ENCODE measurements around the gene PRR12.
A peak's percentile ranks its signal among the peaks of the same experiment; 100 is the strongest.

The PRR12 gene, protein sequence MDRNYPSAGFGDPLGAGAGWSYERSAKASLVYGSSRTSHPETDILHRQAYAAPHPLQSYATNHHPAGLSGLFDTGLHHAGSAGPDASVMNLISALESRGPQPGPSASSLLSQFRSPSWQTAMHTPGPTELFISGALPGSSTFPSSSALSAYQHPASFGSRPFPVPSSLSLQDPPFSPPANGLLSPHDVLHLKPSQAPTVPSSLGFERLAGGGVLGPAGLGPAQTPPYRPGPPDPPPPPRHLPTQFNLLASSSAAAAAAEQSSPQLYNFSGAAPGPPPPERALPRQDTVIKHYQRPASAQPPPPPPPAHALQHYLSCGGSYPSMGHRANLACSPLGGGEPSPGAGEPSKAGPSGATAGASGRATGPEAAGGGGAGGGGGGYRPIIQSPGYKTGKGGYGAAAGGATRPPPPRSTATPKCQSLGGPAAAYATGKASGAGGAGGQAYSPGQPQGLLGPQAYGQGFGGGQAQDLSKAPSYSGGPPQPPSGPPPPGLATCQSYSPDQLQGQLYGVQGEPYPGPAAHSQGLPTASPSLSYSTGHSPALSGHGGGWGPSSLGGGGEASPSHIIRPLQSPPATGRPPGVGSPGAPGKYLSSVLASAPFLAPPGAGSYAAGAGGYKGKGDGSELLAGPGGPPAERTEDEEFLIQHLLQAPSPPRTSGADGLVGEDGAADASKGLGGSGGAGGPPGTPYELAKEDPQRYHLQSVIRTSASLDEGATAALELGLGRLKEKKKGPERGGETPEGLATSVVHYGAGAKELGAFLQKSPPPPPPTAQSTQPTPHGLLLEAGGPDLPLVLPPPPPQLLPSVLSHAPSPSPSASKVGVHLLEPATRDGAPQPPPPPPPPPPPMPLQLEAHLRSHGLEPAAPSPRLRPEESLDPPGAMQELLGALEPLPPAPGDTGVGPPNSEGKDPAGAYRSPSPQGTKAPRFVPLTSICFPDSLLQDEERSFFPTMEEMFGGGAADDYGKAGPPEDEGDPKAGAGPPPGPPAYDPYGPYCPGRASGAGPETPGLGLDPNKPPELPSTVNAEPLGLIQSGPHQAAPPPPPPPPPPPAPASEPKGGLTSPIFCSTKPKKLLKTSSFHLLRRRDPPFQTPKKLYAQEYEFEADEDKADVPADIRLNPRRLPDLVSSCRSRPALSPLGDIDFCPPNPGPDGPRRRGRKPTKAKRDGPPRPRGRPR (N-terminal part only)

GRCh38 chr19:49590971-49591730 lies at the start of gene PRR12:
PRR12 (plus strand) TSS chr19:49591182; CDS start chr19:49591655, 473 bp downstream.
- peak; percentile 57 to 63 (median 62) for DNase-seq (ENCODE audit: low read depth in 3 of 3)

DNA sequence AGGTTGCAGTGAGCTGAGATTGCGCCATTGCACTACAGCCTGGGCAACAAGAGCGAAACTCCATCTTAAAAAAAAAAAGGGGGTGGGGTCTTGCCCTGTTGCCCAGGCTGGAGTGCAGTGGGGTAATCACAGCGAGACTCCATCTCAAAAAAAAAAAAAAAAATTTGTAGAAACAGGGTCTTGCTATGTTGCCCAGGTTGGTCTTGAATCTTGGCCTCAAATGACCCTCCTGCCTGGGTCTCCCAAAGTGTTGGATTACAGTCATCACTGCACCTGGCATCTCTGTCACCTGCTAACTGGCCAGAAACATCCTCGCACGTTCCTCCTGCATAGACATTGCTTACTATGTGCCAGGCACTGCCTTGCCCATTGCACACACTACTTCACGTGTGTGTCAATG lies 49.1 kb upstream of the PRR12 start:
- no peak for DNase-seq (ENCODE audit: low read depth in 3 of 3)

DNA sequence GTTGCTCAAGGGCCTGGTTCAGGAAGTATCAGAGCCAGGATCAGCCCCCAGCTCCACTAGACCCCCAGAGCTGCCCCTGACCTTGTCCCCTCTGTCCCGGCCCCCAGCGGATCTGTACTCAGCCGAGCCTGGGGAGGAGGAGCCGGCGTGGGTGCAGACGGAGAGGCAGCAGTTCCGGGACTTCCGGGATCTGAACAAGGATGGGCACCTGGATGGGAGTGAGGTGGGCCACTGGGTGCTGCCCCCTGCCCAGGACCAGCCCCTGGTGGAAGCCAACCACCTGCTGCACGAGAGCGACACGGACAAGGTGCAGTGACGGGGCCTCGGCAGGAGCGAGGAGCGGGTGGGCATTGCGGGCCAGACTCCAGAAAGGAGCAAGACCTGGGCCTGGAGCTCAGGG lies 48.5 kb upstream of the PRR12 start:
- no peak for DNase-seq (ENCODE audit: low read depth in 3 of 3)

DNA sequence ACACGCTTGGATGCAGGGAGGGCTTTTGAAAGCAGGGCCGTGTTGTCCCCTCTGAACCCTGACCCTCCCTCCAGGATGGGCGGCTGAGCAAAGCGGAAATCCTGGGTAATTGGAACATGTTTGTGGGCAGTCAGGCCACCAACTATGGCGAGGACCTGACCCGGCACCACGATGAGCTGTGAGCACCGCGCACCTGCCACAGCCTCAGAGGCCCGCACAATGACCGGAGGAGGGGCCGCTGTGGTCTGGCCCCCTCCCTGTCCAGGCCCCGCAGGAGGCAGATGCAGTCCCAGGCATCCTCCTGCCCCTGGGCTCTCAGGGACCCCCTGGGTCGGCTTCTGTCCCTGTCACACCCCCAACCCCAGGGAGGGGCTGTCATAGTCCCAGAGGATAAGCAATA lies 48.0 kb upstream of the PRR12 start:
- no peak for DNase-seq (ENCODE audit: low read depth in 3 of 3)

GRCh38 chr19:49544154-49544553 lies 46.8 kb upstream of the PRR12 start:
- no peak for DNase-seq (ENCODE audit: low read depth in 3 of 3)

DNA sequence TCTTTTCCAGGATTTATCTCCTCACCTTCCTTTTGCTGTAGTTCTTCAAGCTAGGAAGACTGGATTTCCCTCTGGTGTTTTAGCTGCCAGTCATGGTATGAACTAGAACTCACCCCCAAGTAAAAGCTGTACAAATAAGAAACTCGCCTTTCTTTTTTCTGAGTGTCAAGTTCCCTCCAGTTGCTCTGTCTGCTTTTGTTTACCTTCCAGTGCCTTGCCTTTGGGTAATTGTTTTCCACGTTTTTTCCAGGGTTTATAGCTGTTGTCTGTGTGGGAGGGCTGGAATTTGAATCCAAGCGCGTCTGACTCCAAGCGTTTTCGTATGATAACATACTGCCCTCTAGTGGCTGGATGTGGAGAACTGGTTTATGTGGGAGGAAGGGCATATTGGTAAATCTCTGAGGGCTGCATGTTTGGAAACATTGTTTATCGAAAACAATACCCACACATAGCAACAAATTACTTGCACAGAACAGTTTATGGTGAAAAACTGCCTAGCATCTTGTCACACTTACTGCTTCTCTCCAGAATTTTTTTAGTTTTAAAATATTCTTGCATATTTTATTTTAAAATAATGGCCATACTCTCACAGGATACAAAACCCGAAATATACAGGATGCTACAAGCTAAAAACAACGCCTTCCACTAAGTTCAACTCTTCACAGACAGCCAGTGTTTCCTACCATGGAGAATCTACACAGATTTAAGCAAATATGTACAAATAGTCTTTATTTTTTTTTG lies 44.0 kb upstream of the PRR12 start:
- DNase-seq (ENCODE audit: low read depth in 3 of 3) = peak in 1 of 3 experiments; percentile 48

DNA sequence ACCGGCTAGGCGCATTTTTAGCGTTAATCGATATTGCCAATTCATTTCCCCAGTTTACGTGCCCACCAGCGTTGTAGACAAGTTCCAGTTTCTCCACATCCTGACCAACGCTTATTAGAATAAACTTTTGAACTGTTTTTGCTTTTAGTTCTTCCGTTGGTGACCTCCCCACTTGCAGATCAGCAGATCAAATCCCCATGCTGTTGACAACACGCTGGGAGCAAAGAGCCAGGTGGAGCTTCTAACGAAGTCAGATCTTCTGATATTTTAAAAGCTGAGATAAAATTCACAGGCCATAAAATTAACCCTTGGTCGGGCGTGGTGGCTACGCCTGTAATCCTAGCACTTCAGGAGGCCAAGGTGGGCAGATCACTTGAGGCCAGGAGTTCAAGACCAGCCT lies 41.9 kb upstream of the PRR12 start:
- no peak for DNase-seq (ENCODE audit: low read depth in 3 of 3)

GRCh38 chr19:49551531-49551930 lies 39.5 kb upstream of the PRR12 start:
- DNase-seq (ENCODE audit: low read depth in 3 of 3) = no peak

GRCh38 chr19:49552749-49553148 lies 38.2 kb upstream of the PRR12 start:
- DNase-seq (ENCODE audit: low read depth in 3 of 3) = no peak

- peak in 1 of 3 experiments; percentile 51 for DNase-seq (ENCODE audit: low read depth in 3 of 3)
Observed at GRCh38 chr19:49553451-49554271, 37.3 kb upstream of the PRR12 start.

DNA sequence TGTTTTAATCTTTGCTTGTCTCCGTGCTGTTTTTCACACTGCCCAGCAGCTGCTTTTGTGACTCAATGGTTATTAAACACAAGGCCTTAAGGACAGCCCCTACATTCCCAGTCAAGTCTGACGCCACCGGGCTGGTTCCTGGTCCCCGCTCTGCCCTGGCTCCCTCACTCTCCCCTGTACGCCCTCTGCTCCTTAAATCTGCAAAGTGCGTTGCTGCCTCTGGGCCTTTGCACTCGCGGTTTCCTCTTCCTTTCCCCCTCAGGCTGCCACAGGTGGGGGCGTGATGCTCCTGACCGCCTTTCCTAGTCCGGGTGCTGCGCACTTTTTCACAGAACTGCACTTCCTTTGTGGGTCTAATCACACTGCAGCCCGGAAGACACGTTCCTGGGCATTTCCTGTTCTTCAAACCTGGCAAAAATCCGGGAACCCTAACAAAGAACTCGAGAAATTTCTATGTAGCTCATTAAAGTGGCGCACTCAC lies 36.2 kb upstream of the PRR12 start:
- no peak for DNase-seq (ENCODE audit: low read depth in 3 of 3)

GRCh38 chr19:49555600-49556411 lies 35.2 kb upstream of the PRR12 start:
- DNase-seq (ENCODE audit: low read depth in 3 of 3) = peak in 2 of 3 experiments; percentile 66 to 70

DNA sequence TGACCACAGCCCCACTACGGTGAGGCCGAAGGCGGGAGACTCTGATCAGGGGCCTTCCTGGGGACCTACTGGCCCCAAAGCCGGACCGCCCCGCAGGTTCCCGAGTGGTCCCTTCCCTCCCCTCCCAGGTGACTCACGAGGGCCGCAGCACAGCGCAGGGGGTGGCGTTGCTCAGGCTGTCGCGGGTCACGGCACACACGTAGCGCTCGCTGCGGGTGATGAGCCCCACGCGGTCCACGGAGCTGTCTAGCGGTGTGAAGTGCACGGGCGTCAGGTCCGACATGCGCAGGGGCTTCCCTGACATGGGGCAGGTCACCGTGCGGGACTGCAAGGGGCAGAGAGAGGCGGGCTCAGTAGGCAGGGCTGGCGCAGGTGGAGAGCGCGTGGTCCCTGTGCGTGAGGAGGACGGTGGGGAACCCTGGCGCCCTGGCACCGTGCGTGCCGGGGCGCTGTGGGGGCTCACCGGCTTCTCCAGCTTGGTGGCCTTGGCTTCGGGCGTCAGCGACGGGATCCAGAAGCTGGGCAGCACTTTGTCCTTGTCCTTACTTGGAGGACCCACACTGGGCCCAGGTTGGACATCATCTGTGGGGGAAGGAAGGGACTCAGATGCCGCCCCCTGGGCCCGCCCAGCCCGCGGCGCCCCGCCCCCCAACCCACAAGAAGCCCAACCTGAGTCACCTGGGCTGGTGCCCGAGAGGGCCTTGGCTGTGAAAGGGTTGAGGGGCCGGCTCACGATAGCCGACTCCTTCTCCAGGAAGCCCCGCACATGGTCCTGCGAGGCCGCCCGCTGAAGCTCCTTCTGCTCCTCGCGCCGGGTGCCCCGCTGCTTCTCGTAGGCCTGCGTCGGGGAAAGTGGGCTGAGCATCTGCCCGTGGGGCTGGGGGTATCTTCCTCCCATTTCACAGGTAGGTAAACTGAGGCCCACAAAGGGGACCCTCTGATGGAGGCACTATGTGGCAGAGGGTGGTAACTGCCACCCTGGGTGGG lies 34.3 kb upstream of the PRR12 start:
- DNase-seq (ENCODE audit: low read depth in 3 of 3) = no peak

GRCh38 chr19:49557641-49558325 lies 33.2 kb upstream of the PRR12 start:
- no peak for DNase-seq (ENCODE audit: low read depth in 3 of 3)

GRCh38 chr19:49558591-49558990 lies 32.4 kb upstream of the PRR12 start:
- DNase-seq (ENCODE audit: low read depth in 3 of 3) = no peak

DNA sequence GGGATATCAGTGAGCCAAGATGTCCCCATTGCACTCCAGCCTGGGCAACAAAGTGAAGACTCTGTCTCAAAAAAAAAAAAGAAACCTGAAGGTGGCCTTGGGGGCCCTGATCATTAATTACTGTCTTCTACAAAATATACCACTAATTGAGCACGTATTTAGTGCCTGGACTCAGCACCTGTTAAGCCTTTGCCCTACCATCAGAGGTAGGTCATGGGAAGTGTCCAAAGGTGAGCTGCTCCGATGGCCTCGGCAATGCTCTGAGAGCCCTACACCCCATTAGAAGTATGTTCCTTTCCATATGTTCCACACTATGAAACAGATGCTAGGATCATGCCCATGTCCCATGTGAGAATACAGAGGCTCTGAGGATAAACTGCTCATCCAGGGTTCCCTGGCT lies 31.5 kb upstream of the PRR12 start:
- no peak for DNase-seq (ENCODE audit: low read depth in 3 of 3)

- DNase-seq (ENCODE audit: low read depth in 3 of 3) = no peak
Observed at GRCh38 chr19:49559928-49560327, 31.1 kb upstream of the PRR12 start.

Data from stimulated activated CD4-positive, alpha-beta T cell treated with anti-CD3 and anti-CD28 coated beads, TNF-alpha, amount 100 ng/mL, for 4 hours (primary cell).